Fibroblast of peridontal ligament (primary cell): ENCODE measurements around the gene LDB2.
A peak's percentile ranks its signal among the peaks of the same experiment; 100 is the strongest.

Experiments used
- DNase-seq: peaks from one replicate; pipeline ENCODE4 v3.0.0-alpha.2; 2010; ENCODE audit errors: extremely low read depth

Gene LDB2

DNA sequence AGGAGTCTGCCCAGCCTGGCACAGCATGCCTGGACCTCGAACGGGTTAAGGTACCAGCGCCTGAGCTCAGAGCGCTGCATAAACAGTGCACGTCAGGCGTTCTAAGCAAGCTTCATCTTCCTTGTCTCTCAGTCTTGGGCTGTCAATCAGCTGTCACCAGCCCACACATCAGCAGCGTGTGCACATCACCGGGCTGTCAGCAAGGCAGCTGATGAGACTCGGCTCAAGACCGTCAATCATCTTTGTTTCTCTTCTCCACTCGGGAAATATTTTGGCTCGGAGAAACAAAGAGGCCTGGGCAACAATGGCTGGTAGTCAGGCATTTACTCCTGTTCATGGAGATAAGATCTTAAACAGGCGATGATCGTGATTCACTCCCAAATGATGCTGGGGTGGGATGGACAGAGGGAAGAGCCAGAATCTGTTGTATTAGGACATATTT is 141.3 kb downstream of the LDB2 start:
- DNase-seq: no peak

DNA sequence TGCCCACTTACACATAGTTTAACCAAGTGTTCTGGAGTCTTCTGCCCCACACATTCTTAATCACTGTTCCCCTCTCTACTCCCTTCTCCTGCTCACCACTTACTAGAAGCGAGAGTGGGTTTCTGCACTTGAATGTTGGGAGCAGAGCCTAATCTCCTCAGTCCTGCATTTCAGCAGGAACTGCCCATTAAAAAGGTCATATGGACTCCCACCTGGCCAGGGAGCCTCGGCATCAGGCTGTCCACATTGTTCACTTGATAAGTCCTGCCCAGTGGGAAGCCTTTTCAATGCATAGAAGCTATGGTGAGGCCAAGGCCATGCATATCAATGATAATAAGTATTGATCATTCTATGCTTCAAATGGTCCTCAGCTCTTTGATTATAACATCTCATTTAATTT is 144.3 kb downstream of the LDB2 start:
- no peak for DNase-seq

DNA sequence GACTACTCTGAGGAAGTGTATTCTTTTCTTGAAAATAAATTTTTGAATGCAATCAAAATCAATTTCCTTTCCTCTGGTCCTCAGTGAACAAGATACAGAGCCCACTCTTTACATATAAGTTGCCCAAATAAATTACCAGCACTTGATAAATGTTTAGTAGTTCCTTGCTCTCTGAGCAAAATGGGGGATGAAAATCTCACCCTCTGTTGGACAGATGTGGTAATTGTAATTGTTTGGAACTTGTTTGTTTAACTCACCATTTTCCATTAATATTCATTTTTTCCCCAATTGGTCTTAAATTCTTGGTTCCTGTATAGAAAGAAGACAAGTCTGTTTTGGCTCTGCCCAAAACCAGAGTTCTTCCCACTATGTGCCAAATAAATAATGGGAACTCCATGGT is 146.3 kb downstream of the LDB2 start:
- peak; percentile 36 for DNase-seq

DNA sequence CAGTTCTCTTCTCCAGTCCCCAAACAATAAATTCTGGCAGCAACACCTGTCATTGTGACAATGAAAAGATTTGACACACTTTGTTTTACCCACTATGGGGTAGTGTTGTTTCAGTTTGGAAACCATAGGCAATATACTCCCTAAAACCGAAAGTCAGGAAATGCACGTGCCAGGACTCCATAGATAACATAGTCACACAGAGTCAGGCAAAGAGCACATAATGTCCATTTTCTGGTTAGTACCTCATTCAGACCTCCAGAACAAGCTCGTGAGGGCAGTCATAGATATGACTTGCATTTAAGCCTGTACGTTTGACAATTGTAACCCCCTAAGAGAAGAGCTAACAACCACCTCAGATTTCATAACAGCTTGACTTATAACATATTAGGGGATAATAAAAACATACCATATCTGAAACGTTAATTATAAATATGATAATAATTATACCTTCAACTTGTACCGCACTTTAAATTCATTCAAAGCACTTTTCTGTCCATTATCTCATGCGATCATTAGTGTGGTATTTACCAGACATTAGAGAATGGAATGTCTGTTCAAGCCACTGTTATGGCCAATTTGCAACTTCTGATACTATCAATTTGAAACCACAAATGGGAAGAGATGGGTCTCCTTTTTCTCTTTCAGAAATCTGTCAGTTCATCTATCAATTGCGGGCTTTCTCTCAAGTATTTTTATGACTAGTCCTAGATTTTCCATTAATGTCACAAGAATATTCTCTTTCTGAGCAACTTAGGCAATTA is 147.4 kb downstream of the LDB2 start:
- DNase-seq: no peak

DNA sequence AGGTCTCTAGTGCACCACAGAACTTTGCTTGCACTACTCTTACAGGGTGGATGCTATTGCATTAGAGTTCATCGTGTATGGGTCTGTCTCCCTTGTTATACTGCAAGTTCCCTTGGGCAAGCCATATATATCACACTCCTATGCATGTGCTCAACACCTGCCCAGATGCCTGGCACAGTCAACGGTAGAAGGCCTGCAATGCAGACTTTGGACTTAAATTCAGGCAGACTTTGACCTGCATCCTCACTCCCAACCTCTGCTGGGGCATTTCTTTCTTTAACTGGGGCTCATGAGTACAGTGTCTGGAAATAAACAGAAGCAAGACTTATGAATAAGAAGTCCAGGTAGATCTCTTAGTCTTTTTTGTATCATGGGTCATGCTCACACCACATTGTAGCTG is 148.2 kb downstream of the LDB2 start:
- no peak for DNase-seq

DNA sequence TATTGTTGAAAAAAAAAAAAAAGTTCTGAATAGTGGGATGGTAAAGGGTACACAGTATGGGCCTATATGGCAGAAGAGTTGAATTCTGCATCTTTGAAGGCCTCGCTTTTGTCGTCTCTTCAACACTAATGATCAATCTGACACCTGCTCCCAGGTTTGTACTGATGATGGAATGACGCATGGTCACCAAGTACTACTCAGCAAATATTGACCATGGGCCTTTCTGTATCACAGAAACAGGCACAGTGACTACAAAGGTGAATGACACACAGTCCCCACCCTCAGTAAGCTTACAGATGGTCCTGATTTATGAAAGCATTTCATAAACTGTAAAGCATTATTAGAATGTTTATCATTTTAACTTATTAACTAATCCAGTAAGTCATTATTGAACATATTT is 152.6 kb downstream of the LDB2 start:
- DNase-seq: no peak

DNA sequence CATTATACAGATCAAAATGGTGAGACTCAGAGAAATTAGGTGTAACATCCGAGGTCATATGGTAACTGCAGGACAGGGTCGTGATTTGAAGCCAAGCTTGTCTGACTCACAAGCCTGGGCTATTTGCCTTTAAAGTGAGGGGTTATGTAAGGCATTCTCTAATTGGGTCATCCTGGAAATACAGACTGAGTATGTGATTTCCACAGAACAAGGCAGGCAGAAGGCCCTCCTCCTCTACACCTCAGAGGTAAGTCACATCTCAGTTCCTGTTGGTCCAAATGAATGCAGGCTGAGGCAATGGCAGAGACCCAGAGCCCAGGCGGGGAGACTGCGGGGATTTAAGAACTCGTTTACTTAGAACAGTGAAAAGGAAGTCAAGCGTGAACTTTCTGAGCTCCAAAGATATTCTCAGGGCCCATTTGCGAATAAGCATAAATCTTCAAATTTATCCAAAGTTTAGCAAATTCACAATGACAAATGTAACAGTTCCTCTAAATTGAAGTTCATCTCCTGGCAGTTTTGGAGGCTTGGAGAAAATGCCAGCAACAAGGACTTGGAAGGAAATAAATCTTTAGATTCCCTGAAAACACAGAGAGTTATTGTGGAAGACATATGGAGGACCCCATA is 153.3 kb downstream of the LDB2 start:
- DNase-seq: peak; percentile 91

DNA sequence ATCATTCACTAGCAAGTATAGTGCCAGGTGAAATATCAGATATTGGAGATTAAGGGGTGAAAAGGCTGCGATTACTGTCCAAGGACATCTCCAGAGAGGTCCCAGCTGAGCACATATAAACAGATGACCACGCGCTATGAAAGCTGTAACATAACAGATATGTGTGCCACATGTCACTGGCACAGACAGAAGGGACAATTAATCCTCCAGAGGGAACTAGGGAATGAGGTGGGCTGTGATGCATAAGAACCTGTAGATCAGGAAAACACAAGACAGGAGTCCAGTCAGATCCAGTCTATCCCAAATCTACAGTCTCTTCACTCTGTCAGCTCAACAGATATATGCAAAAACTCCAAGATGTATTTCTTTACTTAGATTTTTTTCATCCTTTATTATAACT is 157.2 kb downstream of the LDB2 start:
- DNase-seq: no peak

DNA sequence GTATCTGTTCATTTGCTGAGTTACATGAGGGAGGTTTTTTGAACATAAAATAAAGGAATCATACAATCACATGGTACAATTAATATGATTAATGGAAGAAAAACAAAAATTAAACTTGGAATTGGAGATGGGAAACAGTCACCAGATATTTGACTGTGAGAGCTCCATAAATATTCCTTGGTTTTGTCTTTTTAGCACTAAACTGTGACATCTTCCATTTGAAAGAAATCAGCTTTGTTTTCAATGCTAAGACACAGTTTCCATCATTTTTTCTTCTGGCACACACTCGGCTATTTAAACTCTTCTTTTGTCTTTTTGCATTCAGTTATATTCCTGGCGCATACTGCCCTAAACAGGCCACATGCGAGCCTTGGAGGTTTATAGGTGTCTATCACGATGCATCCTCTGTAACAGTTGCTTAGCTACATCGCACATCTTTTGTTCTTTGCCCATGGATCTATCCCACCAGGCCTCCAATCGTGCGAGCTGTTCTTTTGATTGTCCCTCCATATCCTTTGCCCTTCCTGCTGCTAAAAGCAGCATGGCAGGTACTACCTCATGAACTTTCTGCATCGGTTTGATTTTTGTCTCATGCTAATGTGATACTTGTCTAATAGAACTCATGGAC is 158.3 kb downstream of the LDB2 start:
- DNase-seq: no peak

DNA sequence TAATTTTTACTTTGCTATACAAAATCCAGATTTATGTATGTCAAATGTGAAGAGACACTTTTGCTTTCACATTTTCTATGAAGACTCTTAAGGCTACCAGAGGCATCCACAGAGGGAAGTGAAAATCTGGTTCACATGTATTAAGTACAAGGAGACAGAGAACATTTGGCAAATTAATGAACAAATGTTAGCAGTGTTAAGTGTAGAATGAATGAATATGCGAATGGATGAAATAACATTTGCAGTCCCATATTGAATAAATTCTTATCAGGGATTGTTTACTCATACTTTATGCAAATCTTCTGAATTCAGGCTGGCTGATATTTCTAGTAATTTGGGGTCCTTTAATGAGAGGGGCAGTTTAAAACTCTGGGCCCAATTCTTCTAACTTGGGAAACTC is 159.9 kb downstream of the LDB2 start:
- DNase-seq: no peak

DNA sequence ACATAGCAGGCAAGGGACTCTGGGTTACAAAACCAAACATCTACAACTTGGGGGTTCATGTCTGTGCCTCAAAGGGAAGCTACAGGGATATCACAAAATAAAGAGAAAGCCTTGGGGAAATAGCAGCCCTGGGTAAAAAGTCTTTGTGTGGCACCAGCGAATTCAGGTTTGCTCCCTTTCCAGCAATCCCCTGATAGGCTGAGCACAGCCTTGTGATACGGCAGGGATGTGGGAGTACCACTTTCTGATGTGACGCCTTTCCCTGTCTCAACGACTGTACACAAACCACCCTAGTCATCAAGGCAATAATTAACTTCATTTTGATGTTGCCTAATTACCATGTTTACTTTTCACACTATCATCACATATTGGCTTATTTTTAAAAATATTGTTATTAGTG is 164.9 kb downstream of the LDB2 start:
- DNase-seq: no peak

DNA sequence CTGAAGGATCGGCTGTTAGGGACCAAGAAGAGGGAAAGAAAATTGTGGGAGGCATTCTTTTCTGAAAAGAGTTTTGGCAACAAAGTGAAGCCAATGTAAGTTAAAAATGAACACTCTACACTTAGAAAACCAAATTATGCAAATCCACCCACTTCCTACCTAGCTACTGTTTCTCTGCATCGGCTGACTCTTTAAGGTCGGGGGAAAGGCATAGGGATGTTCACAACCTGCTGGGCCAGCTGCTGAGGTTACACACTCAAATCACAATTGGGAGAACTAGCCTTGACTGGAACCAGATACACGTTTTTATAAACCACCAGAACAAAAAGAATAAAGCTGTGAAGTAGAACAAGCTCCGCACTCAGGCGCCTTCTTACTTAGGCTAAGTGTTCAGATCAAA is 165.7 kb downstream of the LDB2 start:
- no peak for DNase-seq

DNA sequence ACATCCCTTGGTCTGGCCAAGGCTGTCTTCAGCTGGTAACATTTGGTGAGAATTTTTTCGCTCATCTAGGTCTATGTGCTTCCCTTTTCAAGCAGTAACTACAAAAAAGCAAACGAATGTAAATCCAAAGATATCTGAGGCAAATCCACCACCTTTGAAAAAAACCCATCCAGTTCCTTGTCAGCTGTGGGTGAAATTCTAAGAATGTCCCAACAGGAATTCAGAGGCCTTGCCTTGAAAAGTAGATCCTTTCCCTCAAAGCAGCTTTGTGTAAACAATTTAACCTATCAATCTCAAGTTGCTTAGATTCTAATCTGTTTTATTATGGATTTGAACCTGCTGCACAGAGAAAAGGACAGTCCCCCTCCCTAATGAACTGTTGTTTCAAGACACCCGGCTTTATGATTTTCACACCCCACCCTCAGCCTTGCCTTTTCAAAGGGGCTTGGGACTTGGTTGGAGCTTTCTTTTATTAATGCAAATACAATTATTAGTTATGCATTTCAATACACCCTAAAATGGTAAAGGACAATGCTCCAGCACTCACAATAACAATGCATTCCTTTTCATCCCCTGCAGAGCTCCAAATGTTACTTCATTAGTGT is 166.6 kb downstream of the LDB2 start:
- no peak for DNase-seq

DNA sequence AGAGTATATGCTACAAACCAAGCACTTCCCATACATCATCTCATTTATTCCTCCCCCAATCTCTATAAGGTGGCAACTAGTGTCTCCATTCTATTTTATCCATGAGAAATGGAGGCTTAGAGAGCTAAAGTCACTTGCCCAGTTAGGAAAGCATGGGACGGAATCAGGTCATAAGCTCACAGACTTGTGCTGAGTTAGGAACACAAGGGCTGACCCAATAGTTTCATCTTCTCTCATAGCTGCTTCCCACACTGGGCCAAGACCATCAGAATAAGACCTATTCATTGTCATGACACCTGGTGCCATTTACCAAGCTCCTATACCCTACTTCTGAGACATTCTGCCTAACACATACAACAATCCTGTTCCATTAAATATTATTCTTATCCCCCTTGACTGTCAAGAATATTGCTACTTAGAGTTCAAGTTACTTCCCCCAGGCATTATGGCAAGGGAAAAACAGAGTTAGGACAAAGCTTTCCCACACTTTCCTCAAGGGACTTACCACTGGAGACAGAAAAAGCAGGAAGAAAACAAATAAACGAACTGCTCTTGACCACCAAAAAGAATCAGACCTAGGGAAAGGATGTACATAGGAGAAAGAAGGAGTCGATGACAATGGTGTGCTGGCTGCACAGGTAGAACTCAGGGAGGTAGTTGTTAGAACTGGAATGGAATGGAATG is 167.8 kb downstream of the LDB2 start:
- no peak for DNase-seq

DNA sequence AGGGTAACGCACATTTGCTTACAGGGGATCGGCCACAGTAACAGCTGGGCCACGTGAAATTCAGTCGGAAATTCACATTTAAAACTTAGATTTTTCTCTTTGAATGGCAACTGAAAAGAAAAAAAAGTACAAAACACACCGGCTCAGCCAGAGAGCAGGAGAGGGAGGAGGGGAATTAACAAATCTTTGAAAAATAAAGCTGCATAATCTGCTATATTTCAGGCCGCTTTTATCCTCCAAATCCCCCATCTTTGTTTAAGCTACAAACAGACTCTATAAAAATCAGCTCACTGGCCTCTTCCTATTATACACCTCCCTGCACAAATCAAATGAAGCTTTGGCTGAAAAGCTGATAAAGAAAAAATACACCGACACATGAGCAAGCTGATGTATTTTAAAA is 169.1 kb downstream of the LDB2 start:
- no peak for DNase-seq

DNA sequence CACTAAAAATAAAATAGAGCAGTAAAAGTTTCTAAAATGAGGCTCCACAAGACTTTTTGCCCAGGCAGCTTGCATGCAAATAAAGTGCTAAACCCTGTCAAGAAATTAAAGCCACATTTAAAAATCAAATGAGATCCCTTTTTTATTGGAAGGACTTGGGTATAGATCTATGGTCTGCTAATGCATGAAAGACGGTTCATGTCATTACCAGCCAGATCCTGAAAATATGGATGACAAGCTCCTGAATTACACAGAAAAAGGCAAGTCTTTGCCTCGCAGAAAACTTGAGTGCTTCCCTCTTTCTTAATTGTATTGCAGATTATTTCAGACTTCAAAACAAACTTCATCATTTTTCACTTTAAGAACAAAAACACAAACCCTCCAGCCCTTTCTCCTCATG is 169.6 kb downstream of the LDB2 start:
- no peak for DNase-seq

DNA sequence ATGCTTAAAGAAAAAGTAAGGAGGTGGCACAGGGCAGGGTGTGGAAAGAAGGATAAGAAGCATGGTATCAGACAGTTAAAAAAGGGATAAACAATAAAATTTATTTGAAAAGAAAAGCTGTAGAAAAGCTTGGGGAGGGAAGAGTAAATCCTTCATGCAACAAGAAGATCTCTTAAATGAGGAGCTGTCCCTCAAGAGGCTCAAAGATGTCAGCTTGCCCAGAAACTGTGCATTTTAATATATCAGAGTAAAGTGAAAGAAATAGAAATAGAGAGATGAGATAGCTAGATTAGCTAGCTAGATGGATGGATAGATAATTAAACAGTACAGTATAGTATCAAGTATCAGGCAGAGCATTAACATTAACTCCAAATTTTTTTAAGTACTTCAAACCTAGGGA is 170.3 kb downstream of the LDB2 start:
- no peak for DNase-seq

DNA sequence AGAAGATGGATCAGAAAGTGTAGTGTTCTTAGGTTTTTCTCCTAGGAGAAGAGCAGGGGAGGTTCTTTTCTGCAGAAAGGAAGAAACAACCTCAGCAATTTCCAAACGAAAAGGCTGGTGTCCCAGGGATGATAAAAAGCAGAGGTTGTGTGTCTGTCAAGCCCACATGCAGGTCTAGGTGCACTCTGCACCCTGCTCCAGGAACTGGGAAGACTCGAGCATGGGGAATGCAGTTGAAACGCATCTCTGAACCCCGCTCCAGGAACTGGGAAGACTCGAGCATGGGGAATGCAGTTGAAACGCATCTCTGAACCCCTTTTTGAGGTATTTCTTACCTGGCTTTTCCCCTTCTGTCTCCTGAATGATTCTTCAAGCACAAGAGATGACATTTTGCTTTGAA is 171.2 kb downstream of the LDB2 start:
- DNase-seq: no peak

DNA sequence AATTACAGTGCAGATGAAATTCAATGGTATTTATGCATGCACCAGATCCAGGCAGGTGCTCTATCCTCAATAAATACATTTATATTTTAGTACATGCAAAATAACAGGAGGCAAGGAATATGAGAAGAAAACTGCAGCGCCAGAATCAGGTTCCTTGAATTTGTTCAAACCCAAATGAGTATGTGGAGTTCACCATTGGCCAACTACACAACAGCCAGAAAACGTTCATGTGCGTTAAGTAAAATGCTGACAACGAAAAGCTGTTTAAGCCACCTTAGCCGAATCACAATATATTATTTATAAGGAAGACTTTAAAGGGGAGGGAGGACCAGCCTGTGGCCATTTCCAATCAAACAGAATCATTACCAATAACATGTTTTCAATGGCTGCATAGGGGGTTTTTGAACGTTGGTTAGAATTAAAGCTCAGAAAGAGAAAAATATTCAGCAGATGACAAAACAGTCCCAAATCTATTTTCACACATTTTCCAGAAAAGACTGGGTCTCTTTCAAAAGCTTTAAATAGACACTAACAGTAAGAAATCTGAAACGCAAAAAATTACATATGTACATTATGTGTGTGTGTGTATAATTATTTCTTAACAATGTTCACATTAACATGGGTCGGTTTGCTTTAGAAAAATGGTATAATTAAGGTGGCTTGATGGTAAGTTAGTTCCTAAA is 171.9 kb downstream of the LDB2 start:
- DNase-seq: no peak

DNA sequence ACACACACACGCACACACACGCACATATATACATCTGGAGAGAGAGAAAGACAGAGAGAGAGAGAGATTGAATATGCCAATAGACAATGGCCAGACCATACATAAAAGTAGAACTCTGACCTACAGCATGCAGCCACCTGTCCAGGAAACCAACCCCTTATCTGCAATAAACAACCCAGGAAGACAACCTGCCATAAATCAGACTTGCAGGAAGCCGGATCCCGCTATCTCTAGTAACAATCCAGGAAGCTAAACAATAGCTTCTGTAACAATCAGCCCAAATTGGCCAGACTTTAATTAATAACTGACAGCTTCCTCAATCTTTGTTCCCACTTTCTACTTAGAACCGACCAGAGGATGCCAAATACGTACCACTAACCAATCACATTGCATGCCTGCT is 173.2 kb downstream of the LDB2 start:
- no peak for DNase-seq

DNA sequence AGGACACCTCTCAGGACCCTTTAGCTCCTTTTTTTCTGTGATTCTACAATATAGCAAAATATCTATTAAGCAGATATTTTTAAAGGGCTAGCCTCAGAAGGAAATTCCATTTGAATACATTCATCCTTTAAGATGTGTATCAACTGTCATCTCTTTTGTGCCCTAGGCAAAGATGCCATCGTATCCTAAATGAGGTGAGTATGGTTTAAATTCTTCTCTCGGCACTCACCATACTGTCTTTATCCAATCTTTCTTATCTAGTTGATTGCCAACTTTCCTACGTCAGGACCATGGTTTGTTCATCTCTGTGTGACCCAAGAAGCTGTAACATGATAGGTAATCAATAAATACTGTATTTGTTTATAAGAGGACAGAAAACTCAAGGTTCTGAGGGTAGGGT is 176.0 kb downstream of the LDB2 start:
- no peak for DNase-seq
